ENCODE results near the gene COG8. TPM values are rescaled to one million over a fixed set of nuclear protein-coding genes. Genes with fewer than 3 reads are reported as not detected.
A peak's percentile ranks its signal among the peaks of the same experiment; 100 is the strongest.

Gene COG8
- total and polyA plus RNA-seq, 9 of the 15 experiments (the other 6 are each of a cell fraction or from before 2014, with no cell fraction given) = 3.7 to 42.6 (median 30.1) TPM

DNA sequence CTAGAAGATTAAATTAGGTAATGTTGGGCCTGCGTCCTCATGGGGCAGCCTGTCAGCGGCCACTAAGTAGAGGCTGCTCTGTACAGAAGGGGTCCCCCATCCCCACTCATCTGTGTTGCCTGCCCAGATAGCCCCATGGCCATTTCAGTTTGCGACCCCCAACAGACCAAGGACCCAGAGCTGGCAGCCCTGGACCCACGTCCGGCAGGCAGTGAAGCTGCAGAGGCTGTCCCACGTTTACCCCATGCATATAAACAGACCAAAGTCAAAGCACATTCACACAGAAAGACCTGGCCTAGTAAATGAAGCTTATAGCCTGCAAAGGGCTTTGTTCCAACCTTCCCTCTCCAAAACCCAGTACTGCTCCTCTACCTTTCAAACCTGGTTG lies 13.6 kb downstream of the COG8 start:
- Histone ChIP-seq H3K9me3 (replicated peaks; ENCODE audit: control insufficient read depth, insufficient read depth, low read depth, low read length) (no peaks in the 10 kb centered on the region), H2AFZ (ENCODE audit: low read depth, low read length) (no peak overlapping the region), H3K27me3 (ENCODE audit: control insufficient read depth in 2 of 2, insufficient read depth in 2 of 2, low read length in 2 of 2) (no peaks in the 10 kb centered on the region), H3K4me2 (ENCODE audit: insufficient read depth, low read length) (0 out of 2 replicates have a peak overlapping the region, but pooled peaks have one; percentile 53), H3K79me2 (ENCODE audit: control insufficient read depth, insufficient read depth, low read length) (peaks cover 90% of the 10 kb centered on the region), H4K20me1 (replicated peaks; ENCODE audit: control insufficient read depth, insufficient read depth, low read length) (peaks cover 42% of the 10 kb centered on the region), H3K9ac (ENCODE audit: insufficient read depth in 1 of 2, low read depth in 2 of 2, low read length in 2 of 2) (peak overlapping the region in 1 of 2 experiments; percentile 31; a peak in 1 of 4 replicates), H3K36me3 (ENCODE audit: control insufficient read depth, insufficient read depth, low read length) (peaks cover 84% of the 10 kb centered on the region), H3K4me3 (no peak overlapping the region), H3K9me1 (ENCODE audit: control insufficient read depth, insufficient read depth, low read length) (no peaks in the 10 kb centered on the region), H3K27ac (ENCODE audit: extremely low read depth, low read depth, low read length) (no peak overlapping the region), H3K4me1 (replicated peaks in 1 of 2; ENCODE audit: control insufficient read depth in 2 of 2, insufficient read depth in 2 of 2, low read length in 2 of 2) (peaks cover 23 to 65% of the 10 kb centered on the region in 2 experiments; a peak in 4 of 5 replicates)
- ChIA-PET CTCF (ENCODE audit: low intra/inter-chr PET ratio) (no interaction called here), POLR2A (interaction anchor here (0.7 to 5.1 kb wide), 5 partner anchors 9 to 766 kb away, joined by 3 to 51 read pairs (median 4); partner anchors contain the start of genes COG8 and NIP7)
- WGBS (ENCODE audit: insufficient coverage, low coverage, missing lambda C conversion rate) = 89% methylated on average over 6 of the region's 6 CpGs
- TF ChIP-seq ZBTB7A (IDR thresholded peaks at IDR 0.05; ENCODE audit: borderline replicate concordance, control insufficient read depth, low read depth, low read length) = no peak
- peak; percentile 42 for TF ChIP-seq POLR2G (IDR thresholded peaks at IDR 0.05; ENCODE audit: low read depth, low read length)
- TF ChIP-seq, protein P1, sequence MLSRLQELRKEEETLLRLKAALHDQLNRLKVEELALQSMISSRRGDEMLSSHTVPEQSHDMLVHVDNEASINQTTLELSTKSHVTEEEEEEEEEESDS (CRISPR knock-in tag; IDR thresholded peaks at IDR 0.05) = no peak
- TF ChIP-seq RBFOX2 (IDR thresholded peaks at IDR 0.05; ENCODE audit: low read depth, low read length) = peak; percentile 49
- in situ Hi-C loops (cut with MboI) = no loop called here
- DNase-seq (ENCODE audit: extremely low read depth in 1 of 4, low spot score in 3 of 4) = no peak
- intact Hi-C loops (cut with micrococcal nuclease) = no loop called here
- ATAC-seq = no peak
- no peak for FAIRE-seq
- no TSS peak for BruUV-seq (replicated peaks)

Data from K562 (cell line).